Panc1 (cell line): ENCODE data around the gene ASPRV1. TPM values are rescaled to one million over a fixed set of nuclear protein-coding genes. Genes with fewer than 3 reads are reported as not detected.

ENCODE experiments used
- ATAC-seq: fragments of 200-7000 bp; cut with Tn5 transposase; 2 replicates; pipeline ENCODE4 v1.9.1; 2020; ENCODE audit warnings: mild to moderate bottlenecking, moderate library complexity
- BruUV-seq: library from RNA; stranded (reverse); fragments of 400-500 nt; replicated peaks from 2 replicates; lab custom pipeline; 2021; lab: Mats Ljungman, UMichigan
- CTCF ChIA-PET: fragments of 300-600 bp; sonication (Branson Sonifier 250); formaldehyde crosslinking; loops from one replicate; lab custom pipeline; 2022; ENCODE audit warnings: antibody characterized with exemption; lab: Charles Lee
- POLR2A ChIA-PET: fragments of 300-600 bp; sonication (Branson Sonifier 250); formaldehyde crosslinking; loops from one replicate; lab custom pipeline; 2022; ENCODE audit warnings: antibody characterized with exemption; lab: Charles Lee
- DNase-seq: peaks from one replicate; pipeline ENCODE4 v3.0.0-alpha.2; 2010; ENCODE audit warnings: low read depth, low spot score
- H3K27ac ChIP-seq: 2 replicates; pipeline ENCODE4 v1.5.1; 2011; ENCODE audit warnings: mild to moderate bottlenecking, low read length, inconsistent platforms
- H3K27me3 ChIP-seq: fragments of 200-500 bp; sonication (Bioruptor generic); 2 replicates; pipeline ENCODE4 v1.6.0; 2014; ENCODE audit warnings: low read length, inconsistent platforms; ENCODE audit not compliant: control insufficient read depth, insufficient read depth
- H3K36me3 ChIP-seq: fragments of 200-500 bp; sonication (Bioruptor generic); 2 replicates; pipeline ENCODE4 v1.5.1; 2014; ENCODE audit warnings: inconsistent platforms, mild to moderate bottlenecking, low read length, moderate library complexity; ENCODE audit not compliant: control insufficient read depth, insufficient read depth
- H3K4me1 ChIP-seq: 2 replicates; pipeline ENCODE4 v1.5.1; 2011; ENCODE audit warnings: inconsistent platforms, mild to moderate bottlenecking, low read length, moderate library complexity; ENCODE audit not compliant: control insufficient read depth, insufficient read depth
- H3K4me3 ChIP-seq, 2 experiments: 2 replicates each; pipeline ENCODE4 v1.5.1; 2011 to 2012; ENCODE audit warnings: low read depth in 2 of 2, low read length in 2 of 2, mild to moderate bottlenecking in 2 of 2, inconsistent platforms in 1 of 2, moderate library complexity in 1 of 2
- H3K9me3 ChIP-seq: fragments of 200-500 bp; sonication (Bioruptor generic); 2 replicates; pipeline ENCODE4 v1.5.1; 2014; ENCODE audit warnings: low read depth, mild to moderate bottlenecking, inconsistent platforms, low read length, moderate library complexity; ENCODE audit not compliant: control insufficient read depth, insufficient read depth
- POLR2AphosphoS5 ChIP-seq: IDR thresholded peaks from 2 replicates; pipeline ENCODE4 v1.6.1; 2012; ENCODE audit warnings: mild to moderate bottlenecking, low read depth, low read length, moderate library complexity
- SIN3A ChIP-seq: IDR thresholded peaks from 2 replicates; pipeline ENCODE4 v1.6.1; 2012; ENCODE audit warnings: low read depth, mild to moderate bottlenecking, low read length, moderate library complexity, borderline replicate concordance; ENCODE audit not compliant: insufficient read depth
- TCF7L2 ChIP-seq: IDR thresholded peaks from 2 replicates; pipeline ENCODE4 v1.6.1; 2011; ENCODE audit warnings: mild to moderate bottlenecking, low read depth, low read length, inconsistent platforms
- in situ Hi-C: cut with HindIII; loops from 2 replicates; pipeline ENCODE4 v1.10.0; 2016; ENCODE audit warnings: low sequenced_read_pairs, low pct_unique_long_range_greater_than_20kb
- intact Hi-C: fragments of 100-400 bp; cut with micrococcal nuclease; formaldehyde crosslinking; loops from one replicate; pipeline ENCODE4 v1.10.0; 2022; ENCODE audit not compliant: unreplicated experiment
- total RNA-seq: library from RNA; stranded (reverse); gene quantifications from one replicate; pipeline ENCODE4 v1.2.1, GENCODE V29; 2021; ENCODE audit not compliant: unreplicated experiment
- TF ChIP-seq, protein P1 (sequence below), 2 experiments: IDR thresholded peaks; 2 replicates each; pipeline ENCODE4 v1.6.1; 2011 to 2012; ENCODE audit warnings: low read depth in 2 of 2, control low read depth in 1 of 2, low read length in 1 of 2, mild to moderate bottlenecking in 1 of 2, moderate library complexity in 1 of 2; ENCODE audit not compliant: insufficient read depth in 1 of 2
- TF ChIP-seq, protein P2 (sequence below): fragments of 450-650 bp; IDR thresholded peaks from 2 replicates; pipeline ENCODE4 v1.5.1; 2017; ENCODE audit warnings: mild to moderate bottlenecking

ASPRV1 gene
- total RNA-seq, 1 experiment from 2014 or later = 0.21 TPM

DNA sequence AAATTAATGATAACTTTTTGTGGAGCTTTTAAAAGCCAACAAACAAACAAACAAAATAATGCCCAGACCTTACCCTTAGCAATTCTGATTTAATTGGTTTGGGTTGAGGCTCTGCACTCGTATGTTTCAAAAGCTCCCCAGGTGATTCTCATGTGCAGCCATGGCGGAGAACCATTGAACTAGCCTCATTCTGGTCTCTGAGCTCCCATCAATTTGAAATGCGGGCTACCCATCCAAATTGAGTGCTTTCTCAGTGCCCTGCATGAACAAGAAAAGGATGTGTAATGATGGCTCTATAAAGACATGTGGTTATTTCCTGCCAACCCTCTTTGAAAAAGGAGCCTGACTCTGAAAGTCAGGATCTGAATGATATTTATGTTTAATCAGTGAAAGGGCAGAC lies 38.3 kb downstream of the ASPRV1 start:
- Histone ChIP-seq H3K4me1 (0 out of 2 replicates have a peak, but pooled peaks cover 3% of the 10 kb centered on the region), H3K9me3 (no peaks in the 10 kb centered on the region), H3K4me3 (no peak overlapping the region), H3K27ac (no peak overlapping the region), H3K27me3 (no peaks in the 10 kb centered on the region), H3K36me3 (no peaks in the 10 kb centered on the region)
- DNase-seq (no peak), ATAC-seq (no peak)
- CTCF ChIA-PET = interaction anchor here (0.7 kb wide), 1 partner anchor 167 kb away, joined by 3 read pairs; no protein-coding TSS in a partner anchor
- intact Hi-C loops = no loop called here
- in situ Hi-C loops = no loop called here
- POLR2A ChIA-PET = interaction anchor here (0.7 kb wide), 1 partner anchor 72 kb away, joined by 3 read pairs; no protein-coding TSS in a partner anchor
- TF ChIP-seq TCF7L2 = no peak
- TF ChIP-seq, protein P1, sequence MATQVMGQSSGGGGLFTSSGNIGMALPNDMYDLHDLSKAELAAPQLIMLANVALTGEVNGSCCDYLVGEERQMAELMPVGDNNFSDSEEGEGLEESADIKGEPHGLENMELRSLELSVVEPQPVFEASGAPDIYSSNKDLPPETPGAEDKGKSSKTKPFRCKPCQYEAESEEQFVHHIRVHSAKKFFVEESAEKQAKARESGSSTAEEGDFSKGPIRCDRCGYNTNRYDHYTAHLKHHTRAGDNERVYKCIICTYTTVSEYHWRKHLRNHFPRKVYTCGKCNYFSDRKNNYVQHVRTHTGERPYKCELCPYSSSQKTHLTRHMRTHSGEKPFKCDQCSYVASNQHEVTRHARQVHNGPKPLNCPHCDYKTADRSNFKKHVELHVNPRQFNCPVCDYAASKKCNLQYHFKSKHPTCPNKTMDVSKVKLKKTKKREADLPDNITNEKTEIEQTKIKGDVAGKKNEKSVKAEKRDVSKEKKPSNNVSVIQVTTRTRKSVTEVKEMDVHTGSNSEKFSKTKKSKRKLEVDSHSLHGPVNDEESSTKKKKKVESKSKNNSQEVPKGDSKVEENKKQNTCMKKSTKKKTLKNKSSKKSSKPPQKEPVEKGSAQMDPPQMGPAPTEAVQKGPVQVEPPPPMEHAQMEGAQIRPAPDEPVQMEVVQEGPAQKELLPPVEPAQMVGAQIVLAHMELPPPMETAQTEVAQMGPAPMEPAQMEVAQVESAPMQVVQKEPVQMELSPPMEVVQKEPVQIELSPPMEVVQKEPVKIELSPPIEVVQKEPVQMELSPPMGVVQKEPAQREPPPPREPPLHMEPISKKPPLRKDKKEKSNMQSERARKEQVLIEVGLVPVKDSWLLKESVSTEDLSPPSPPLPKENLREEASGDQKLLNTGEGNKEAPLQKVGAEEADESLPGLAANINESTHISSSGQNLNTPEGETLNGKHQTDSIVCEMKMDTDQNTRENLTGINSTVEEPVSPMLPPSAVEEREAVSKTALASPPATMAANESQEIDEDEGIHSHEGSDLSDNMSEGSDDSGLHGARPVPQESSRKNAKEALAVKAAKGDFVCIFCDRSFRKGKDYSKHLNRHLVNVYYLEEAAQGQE (IDR thresholded peaks at IDR 0.05; ENCODE audit: insufficient read depth in 1 of 2, low read depth in 2 of 2, low read length in 1 of 2) = no peak
- TF ChIP-seq POLR2AphosphoS5 = no peak
- TF ChIP-seq, protein P2, sequence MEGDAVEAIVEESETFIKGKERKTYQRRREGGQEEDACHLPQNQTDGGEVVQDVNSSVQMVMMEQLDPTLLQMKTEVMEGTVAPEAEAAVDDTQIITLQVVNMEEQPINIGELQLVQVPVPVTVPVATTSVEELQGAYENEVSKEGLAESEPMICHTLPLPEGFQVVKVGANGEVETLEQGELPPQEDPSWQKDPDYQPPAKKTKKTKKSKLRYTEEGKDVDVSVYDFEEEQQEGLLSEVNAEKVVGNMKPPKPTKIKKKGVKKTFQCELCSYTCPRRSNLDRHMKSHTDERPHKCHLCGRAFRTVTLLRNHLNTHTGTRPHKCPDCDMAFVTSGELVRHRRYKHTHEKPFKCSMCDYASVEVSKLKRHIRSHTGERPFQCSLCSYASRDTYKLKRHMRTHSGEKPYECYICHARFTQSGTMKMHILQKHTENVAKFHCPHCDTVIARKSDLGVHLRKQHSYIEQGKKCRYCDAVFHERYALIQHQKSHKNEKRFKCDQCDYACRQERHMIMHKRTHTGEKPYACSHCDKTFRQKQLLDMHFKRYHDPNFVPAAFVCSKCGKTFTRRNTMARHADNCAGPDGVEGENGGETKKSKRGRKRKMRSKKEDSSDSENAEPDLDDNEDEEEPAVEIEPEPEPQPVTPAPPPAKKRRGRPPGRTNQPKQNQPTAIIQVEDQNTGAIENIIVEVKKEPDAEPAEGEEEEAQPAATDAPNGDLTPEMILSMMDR = no peak
- no peak for TF ChIP-seq SIN3A
- no TSS peak for BruUV-seq

DNA sequence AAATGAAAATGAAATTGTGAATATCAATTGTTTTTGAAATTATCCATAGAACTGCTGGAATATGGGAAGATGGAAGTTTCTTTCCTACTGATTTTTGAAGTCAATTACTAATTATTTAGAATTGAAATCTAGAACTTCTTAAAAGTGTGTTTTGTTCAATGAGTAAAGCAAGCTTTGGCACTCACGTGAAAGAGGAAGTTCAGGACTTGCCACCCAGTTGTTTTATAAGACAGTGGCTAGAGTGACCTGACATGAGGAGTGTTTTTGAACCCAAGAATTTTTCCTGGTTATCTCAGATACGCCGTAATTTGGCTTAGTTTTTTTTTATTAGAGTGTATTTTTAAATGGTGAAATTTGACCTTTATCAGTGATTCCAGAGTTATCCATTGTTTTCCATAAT lies 43.0 kb downstream of the ASPRV1 start:
- Histone ChIP-seq H3K27ac (peak overlapping the region; percentile 1), H3K36me3 (peaks cover 3% of the 10 kb centered on the region; the same call in 1 of the 2 replicates), H3K4me1 (peaks cover 15% of the 10 kb centered on the region), H3K27me3 (no peaks in the 10 kb centered on the region), H3K9me3 (no peaks in the 10 kb centered on the region), H3K4me3 (no peak overlapping the region)
- CTCF ChIA-PET = no interaction called here
- POLR2A ChIA-PET = no interaction called here
- intact Hi-C loops (no loop called here), in situ Hi-C loops (no loop called here)
- no peak for TF ChIP-seq POLR2AphosphoS5
- ATAC-seq (no peak), DNase-seq (no peak)
- no TSS peak for BruUV-seq

DNA sequence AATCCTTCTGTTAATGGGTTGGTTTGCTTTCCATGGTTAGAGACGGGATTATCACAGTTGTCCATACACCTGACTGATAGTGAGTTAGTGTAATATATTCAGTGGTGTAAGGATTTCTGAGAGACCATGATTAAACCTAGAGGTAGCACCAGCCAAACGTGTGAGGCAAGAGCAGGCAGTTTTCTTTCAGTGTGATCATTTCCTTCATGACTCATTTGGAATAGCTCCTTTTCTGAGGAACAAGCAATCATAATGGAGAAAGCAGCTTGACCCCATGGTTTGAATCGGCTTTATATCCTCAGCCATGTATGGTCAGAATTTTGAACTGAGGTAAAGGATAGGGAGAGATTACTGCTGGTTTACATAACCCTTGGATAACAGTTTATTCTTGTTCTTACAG lies 43.6 kb downstream of the ASPRV1 start:
- CTCF ChIA-PET = no interaction called here
- peaks cover 5% of the 10 kb centered on the region for H3K36me3 ChIP-seq
- POLR2A ChIA-PET = no interaction called here
- DNase-seq (peak; percentile 74), ATAC-seq (no peak)
- in situ Hi-C loops (no loop called here), intact Hi-C loops (no loop called here)
- peak overlapping the region; percentile 1 for H3K27ac ChIP-seq
- H3K27me3 ChIP-seq = no peaks in the 10 kb centered on the region
- peaks cover 20% of the 10 kb centered on the region for H3K4me1 ChIP-seq
- TF ChIP-seq, protein P2 = no peak
- no peak for TF ChIP-seq POLR2AphosphoS5
- TF ChIP-seq, protein P1 (IDR thresholded peaks at IDR 0.05; ENCODE audit: insufficient read depth in 1 of 2, low read depth in 2 of 2, low read length in 1 of 2) = no peak
- TF ChIP-seq SIN3A = no peak
- TF ChIP-seq TCF7L2 = no peak
- no peak overlapping the region for H3K4me3 ChIP-seq
- BruUV-seq = no TSS peak
- H3K9me3 ChIP-seq = no peaks in the 10 kb centered on the region
